Hematopoietic multipotent progenitor cell treated with erythropoietin and hydrocortisone succinate and interleukin-3 and kit ligand, for 4 days (in vitro differentiated cells): Measurements from ENCODE around the gene RC3H2.

Source experiments
- DNase-seq: peaks from one replicate; pipeline ENCODE4 v3.0.0-alpha.2; 2015

Gene RC3H2

DNA sequence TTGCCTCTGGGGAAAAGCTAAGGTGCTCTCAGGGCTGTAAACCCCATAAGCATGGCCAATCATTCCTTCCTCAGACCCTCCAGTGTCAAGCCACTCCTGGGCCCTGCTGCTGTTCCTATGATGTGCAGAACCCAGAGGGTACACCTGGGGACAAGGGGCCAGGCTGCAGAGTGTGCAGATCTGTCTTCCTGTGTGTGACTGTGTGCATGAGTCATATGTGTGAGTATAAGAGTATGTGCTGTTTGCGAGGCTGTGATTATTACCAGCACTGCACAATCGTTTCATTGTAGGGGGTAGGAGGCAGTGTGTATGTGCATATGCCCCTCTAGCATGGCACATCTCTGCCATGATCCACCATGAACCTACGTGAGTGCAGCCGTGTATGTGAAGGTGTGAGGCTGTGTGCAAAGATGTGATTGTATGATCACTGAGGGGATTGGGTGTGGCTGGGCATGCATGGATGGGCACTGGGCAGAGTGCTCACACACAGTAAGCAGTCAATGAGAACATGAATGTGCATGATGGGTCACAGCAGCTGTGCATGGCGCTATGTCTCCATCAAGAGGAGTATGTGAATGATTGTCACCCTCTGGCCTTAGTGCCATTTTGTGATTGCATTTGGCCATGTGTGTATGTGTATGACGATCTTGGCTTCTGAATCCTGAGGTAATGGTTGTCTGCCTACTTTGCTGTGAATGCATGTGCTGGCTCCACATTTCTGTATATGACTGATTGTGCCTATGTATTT, 107.7 kb downstream of the RC3H2 start:
- DNase-seq = no peak
